T1000 (cell line): Measurements from ENCODE around the gene PARP8.

Experiments used
- DNase-seq: peaks from one replicate; lab custom pipeline; 2025; ENCODE audit warnings: mixed read lengths; lab: John Stamatoyannopoulos, UW

PARP8 gene

DNA sequence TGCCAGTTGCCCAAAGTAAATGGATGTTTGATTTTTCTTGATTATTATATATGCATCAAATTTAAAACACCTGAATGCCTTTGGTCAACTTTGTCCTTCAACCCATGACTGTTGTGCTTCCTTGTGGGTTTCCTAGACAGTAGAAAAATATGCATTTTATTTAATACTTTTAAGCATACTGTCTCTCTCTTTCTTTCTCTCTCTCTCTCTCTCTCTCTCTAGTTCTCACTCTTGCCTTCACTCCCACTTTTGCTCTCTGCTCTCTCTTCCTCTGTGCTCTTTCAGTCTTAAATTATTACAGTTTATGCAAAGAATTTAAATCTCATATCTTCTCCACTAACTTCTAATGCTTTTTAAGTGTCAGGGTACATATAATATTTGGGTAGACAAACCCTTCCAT, 173.0 kb downstream of the PARP8 start:
- DNase-seq, result no peak

DNA sequence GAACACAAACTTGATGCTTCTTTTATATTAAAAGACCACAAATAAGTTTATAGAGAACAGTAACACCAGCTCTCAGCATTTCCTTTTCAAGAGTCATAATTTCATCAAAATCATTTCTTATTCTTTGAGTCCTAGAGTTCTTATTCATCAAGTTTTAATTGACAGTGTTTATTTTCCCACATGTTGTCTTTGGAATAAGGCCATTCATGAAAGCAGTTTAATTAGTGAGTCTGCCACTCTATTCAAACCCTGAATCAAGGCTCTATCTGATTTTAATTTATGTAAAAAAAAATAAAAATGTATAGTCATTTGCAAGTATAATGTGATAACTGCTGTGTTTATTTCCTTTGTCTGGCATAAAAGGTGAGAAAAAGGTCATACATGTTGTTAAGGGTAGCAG, 176.7 kb downstream of the PARP8 start:
- no peak for DNase-seq

DNA sequence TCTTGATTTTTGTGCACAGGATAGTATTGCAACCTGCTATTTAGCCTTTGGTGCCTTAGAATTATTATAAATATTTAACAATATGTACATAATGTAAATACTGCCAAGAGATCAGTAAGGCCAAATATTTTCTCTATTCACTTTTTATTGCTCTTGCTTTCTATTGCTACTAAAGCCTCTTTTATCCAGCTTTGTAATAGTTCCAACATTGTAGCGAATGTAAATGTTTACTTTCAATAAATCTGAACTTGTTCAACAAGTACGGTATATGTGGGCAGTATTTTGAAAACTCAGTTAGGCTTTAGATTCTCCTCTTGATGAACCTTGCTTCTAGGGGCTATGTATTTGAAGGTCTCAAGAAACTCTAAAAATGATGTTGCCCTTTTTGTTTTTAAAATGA, 179.8 kb downstream of the PARP8 start:
- no peak for DNase-seq

DNA sequence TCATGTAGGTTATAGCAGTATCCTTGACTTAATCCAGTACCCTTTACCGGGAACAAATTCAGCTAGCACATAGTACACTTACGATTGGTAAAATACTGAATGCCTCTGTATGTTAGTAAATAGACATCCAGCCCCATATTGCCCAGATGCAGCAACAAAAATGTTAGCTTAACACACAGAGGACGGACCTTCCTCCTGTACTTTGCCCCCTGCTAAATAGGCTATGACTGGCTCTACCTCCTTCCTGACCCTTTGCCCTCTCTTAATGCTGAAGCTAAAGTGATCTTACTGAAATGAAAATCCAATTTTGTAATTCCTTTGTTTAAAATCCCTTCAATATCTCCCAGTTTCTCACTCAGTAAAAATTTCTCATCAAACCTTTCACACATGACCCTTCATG, 183.1 kb downstream of the PARP8 start:
- no peak for DNase-seq

DNA sequence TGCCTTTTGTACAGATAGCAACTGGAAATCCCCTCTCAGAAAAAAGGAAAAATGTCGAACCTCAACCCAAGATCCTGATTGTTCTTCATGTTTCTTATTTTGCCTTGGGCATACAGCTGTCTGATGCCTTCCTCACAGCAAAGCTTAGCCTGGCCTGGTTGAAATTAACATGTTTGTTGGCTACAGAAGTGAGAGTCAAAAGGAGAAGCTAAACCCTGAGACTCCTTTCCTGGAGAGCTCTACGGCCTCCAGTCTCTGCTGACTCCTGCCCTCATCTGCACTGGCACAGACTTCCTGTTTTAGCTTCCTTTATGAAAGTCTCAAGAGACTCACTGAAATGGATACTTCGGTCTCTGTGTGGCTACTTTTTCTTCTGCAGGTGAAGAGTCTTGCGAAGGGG, 186.7 kb downstream of the PARP8 start:
- no peak for DNase-seq

DNA sequence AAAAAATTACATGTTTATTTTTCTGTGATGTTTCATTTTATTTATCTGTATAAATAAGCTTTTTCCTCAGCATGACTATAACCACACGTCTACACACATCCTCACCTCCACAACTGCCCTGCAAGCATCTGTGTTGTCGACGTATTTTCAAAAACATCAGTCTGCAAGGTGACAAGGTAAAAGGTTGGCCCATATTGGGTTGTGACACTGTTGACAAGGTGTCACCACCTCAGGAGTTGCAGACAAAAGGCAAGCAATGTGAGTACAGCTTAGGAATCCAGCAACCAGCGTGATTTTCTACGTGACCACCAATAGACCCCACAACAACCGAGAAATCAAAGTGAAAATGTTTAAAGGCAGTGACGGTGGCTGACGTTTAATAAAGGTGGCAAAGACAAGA, 187.6 kb downstream of the PARP8 start:
- no peak for DNase-seq

DNA sequence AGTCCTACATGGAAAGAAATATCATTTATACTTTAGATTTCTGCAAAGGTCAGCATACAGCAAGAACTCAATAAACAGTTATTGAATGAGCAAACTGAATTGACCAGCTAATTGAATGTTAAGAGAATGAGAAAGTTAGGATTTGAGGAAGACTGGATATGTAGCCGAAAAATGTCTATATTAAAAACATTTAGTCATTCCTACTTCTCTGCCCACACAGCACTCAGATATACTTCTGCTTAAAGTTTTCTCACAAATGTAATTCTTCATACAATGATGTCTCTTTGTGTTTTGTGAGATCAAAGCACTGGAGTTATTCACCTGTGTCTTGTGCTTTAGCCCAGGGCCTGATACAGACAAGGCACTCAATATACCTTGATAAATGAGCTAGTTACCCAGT, 188.6 kb downstream of the PARP8 start:
- no peak for DNase-seq

DNA sequence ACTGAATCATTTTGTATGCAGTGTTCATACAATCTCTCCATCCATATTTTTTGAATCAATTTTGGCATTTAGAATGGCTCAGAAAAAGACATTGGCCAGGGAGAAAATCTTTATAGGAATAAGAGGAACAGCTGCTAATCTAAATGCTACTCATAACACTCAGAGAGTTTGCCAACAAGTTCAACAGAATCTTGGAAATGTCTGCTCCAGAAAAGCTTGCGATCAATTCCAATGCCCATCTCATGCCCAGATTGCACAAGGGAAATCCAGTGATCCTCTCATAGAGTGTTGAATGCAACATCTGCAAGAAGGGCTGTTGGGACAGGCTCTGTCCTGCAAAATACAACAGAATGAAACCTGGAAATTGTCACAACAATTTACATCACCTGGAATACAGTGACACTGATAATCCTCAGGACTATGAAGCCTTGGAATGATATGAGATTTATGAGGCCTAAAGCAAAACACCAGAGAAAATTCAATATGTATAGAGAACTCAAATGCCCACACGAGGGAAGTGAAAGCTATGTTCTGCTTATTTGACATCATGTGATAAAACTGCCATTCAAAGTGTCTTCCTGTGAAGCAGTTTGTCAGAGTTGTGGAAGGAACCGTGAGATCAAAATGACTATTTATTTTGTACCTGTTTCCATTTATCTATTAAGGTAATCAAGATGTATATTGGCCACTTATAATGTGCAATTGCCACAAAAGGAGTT, 190.1 kb downstream of the PARP8 start:
- DNase-seq, result no peak

DNA sequence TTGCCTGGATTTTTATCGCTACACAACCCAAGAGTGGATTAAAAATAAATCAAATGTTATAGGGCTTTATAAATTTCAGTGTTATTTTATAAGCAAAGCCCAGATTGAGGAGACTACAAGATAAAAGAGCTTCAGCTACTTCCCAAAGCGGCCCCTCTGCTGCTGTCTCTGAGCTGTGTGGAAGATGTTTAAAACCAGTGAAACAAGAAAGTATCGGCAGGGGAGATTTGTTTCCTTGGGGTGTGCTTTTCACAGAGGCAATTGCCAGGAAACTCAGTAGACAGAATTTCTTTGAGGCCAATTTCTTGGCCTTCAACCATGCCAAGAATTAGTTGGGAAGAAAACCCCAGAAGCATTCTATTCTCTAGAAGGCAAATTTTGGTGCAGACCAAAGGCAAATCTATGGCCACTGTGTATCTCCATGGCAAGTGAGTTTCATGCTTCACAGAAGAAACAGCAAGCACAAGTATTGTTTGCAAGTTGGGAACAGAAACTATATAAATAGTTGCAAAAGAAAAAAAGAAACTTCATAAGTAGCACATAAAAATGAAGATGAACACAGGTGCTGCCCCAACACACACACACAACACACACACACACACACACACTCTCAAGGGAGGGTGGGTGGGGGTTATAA, 197.2 kb downstream of the PARP8 start:
- no peak for DNase-seq

DNA sequence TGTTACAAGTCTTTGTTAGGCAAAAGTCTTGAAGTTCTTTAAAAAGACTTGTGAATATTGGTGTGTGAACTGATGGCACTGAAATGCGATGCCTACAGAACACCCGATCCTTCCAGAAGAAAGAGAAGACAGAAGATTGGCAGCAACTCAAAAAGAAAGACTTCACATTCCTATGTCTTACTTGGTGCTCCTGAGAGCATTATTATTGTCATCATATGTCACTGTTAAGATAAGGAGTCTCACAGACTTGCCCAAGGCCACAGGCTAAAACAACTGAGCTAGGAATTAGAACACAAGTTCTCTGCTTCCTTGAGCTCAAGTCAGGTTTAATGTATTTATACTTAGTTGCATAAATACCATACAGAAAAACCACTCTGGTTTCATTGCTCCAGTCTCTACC, 198.0 kb downstream of the PARP8 start:
- no peak for DNase-seq

DNA sequence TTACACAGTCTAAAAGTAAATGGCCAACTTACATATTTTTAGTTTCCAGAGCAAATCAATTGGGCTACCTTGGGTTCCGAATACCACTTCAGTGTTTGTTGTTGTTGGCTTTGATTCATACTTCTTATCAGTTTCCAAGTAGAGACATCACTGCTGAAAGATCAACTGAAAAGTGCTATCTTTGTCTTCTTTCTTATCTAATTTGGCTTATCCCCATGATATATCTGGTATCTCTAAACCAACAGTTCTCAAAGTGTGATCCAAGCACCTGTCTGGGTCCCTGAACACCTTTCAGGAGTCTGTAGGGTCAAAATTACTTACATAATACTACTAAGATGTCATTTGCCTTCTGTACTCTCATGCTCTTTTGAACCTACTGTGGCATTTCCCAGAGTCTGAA, 200.0 kb downstream of the PARP8 start:
- no peak for DNase-seq

DNA sequence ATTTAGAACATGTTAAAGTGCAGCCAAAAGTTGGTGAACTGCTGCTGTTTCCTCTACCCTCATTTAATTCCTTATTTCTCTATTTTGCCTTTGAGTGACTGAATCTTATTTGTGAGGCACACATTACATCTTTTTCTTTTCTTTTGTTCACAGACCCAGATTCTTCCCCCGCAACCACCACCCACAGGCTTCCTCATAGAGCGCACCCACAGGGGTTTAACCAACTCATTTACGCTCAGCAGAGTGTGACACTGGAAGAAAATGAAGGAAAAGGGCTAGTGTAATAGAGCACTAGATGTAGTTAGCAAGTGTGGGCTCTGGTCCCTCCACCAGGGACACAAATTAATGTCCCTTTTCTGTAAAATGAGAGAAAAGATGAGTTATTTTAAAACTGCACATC, 200.7 kb downstream of the PARP8 start:
- DNase-seq, result no peak

DNA sequence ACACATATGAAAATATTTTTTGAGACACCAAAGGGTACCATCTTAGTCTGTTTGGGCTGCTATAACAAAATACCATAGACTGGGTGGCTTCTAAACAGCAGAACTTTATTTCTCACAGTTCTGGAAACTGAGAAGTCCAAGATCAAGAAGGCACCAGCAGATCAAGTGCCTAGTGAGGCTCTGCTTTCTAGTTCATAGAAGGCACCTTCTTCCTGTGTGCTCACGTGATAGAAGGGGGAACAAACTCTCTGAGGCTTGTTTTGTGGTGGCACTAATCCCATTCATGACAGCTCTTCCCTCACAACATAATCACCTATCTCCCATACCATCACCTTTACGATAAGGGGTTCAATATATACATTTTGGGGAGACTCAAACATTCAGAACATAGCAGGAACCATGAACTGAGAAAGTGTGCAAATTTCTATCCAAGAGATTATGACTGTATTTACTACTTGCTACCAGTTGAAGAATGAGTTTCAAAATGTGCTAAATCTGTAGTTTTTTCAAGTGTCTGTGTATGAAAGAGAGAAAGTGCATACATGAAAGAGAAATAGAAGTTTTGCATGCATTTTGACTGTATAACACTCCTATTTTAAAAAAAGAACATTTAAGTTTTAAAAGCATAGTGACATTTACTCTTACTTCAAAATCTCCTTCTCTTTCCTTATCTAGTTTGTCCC, 207.3 kb downstream of the PARP8 start:
- DNase-seq, result no peak

DNA sequence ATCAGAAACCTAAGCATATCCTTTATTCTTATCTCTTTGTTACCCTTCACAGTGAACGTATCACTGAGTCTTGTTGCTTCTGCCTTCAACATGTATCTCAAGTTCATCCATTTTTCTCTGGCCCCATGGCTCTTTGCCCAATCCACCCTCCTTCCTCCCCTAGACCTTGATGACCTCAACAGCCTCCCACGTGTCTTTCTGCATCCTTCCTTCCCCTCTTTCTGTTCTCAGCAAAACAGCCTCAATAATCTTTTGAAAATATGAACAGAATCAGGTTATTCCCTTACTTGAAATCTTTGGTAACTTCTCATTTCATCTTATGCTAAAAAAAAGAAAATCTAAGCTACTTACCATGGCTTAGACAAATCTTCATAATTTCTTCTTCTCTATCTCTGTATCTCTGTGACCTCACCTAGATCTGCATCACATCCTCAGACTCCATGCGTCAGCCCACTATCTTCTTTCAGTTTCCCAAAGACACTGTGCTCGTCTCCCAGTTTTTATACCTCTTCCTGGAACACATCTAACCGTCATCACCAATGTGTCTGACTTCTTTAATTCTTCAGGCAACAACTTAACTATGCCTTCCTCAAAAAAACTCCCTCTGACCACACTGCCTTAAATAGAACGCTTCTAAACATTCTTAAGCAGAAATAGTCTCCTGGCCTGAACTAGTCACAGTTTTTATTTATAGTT, 208.0 kb downstream of the PARP8 start:
- DNase-seq, result no peak

DNA sequence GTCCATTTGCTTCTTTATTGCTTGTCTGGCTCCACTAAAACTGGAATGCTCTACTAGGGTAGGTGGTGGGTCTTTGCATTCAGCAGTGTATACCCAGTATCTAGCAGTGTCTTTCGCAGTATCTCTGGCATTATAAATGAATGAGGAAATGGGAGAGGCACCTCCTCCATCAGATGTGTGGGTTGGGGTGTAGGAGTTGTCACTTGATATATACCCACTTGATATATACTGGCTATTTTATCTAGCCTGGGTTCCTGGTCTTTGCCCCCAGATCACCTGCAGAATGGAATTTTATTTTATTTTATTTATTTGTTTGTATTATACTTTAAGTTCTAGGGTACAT, 208.5 kb downstream of the PARP8 start:
- DNase-seq, result no peak

DNA sequence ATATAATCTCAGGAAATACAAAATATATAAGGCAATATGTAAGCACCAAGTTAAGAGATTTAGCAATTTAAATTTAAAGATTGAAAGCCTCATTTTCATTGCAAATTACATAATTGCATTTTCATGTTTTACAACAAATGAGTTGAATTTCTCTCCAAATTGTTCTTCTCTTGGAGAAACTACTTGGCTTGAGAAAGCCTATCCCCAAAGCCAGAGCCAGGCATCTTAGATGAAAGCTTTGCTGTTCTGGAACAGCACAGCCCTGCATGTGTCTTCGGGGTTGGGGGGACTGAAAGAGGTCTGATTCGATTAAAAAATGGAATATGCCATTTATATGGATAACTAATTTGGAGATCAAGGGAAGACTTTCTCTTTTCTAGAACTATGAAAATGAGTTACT, 212.0 kb downstream of the PARP8 start:
- no peak for DNase-seq

DNA sequence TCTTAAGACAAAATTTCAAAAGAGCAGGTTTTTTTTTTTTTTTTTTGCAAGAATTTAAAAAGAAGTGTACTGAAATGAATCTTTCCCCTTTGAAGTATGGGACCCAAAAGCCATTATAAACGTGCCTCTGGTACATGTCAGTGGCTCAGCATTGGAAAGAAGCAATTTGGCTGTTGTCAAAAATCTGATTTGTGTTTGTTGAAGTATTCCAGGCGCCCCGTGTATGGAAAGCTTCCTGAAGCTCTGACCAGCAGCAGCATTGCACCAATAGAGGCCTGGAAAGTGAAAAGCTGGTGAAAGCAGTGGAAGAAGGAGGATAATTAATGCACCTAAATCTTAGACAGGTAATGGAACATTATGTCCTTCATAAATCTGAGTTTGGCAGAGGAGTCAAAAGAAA, 215.0 kb downstream of the PARP8 start:
- DNase-seq, result no peak

DNA sequence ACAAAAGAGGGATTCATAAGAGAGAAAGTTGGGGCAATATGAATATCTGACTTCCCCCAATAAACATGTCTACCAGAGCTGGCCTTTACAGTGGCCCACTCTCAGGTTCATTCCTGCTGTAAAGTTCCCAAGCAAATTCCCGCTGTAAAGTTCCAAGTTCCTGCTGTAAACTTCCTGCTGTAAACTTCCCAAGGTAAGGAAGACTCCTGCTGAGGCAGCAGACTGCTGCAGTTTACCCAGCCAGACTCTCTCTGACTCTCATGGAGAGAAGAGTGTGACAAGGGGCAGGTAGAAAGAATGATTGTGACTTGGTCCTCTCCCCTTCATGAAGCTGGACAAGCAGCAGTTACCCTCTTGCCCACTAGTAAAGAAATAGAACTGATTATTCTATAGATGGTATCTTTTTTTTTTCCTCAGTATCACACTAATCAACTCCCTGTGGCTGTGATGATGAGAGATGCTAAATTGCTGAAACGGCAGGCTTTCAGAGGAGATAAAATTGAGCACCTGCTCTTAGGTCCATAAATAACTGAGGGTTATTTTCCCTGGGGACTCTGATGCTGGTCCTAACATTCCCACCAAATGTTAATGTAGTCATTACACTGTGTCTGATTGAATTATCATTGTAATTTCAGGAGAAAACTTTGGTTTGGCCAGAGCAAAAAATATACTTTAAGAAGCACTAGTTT, 220.4 kb downstream of the PARP8 start:
- no peak for DNase-seq

DNA sequence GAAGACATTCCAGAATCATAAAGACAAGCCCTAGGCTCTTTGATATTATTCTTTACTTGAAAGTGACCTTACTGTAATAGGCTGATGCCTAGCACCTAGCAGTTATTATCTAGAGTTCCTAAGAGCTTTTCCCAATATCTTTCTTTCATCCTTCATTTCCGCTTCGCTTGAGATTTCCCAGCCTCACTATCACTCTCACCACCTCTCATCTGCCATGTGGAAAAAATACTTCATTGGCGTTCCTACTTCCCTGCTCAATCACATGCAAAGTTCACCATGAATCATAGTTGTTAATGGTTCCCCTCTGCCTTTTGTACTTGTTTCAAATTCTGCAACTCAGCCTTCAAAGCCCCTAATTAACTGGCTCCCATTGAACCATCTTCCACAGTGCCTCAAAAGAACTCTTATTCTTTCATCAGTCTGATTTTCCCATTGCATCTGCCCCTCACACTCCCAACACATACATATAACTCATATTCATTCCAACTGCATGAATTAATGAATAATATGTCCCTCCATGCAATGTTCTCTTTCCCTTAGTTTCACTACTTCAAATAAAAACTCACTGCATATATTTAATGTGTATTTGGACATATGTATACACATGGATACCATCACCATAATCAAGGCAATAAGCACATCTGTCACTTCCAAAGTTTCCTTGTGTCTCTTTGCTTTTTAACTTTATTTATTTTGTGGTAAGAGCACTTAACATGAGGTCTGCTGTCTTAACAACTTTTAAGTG, 221.6 kb downstream of the PARP8 start:
- no peak for DNase-seq

DNA sequence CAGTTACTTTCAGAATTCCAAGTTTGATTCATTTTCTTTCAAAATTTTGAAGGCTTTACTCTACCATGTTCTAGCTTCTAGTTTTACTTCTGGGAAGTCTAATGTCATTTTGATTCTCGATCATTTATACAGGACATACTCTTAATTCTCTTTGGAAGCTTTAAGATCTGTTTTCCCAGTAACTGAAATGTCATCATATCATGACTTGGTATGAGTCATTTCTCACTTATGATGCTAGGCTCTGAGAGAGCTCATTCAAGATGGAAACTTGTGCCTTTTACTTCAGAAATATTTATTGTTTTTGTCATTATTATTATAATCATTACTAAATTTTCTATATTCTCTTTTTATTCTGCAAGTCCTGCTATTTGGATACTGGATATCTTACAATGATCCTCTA, 222.3 kb downstream of the PARP8 start:
- DNase-seq, result no peak

DNA sequence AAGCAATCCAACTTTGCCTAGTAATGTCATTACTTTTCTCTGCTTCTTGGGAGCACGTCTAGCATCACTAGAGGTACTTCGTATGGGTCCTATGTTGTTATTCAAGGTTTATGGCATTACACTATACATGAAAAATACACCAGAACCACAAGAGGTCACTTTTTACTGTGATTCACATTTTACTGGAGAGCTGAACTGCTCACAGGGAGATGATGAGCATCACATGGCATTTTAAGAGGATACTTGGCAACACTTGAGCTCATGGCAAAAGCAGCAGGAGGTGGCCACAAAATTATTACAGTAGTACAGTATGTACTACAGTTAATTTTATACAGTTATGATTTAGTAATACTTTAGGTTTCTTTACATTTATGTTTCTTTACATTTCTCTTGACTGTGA, 223.4 kb downstream of the PARP8 start:
- no peak for DNase-seq
